HG02870 (cell line): Measurements from ENCODE around the gene DNAI1.

Source experiments
- ATAC-seq: cut with Tn5 transposase; IDR thresholded peaks from one replicate; pipeline ENCODE4 v1.9.1; 2021; ENCODE audit warnings: mild to moderate bottlenecking, moderate library complexity; ENCODE audit not compliant: unreplicated experiment

Gene DNAI1

GRCh38 chr9:34486572-34486971 lies 28.0 kb downstream of the DNAI1 start:
- no peak for ATAC-seq

GRCh38 chr9:34490360-34490759 lies 31.8 kb downstream of the DNAI1 start:
- ATAC-seq: no peak

- no peak for ATAC-seq
Observed at GRCh38 chr9:34490760-34491159, 32.2 kb downstream of the DNAI1 start.

GRCh38 chr9:34491596-34491995 lies 33.0 kb downstream of the DNAI1 start:
- no peak for ATAC-seq

- no peak for ATAC-seq
Observed at GRCh38 chr9:34492051-34492450, 33.4 kb downstream of the DNAI1 start.

- no peak for ATAC-seq
Observed at GRCh38 chr9:34493972-34494535, 35.4 kb downstream of the DNAI1 start.

- no peak for ATAC-seq
Observed at GRCh38 chr9:34496149-34496712, 37.6 kb downstream of the DNAI1 start.

GRCh38 chr9:34498553-34498952 lies 39.9 kb downstream of the DNAI1 start:
- ATAC-seq: no peak

- ATAC-seq: no peak
Observed at GRCh38 chr9:34499076-34499475, 40.5 kb downstream of the DNAI1 start.

- peak; percentile 44 for ATAC-seq
Observed at GRCh38 chr9:34500623-34501267, 42.1 kb downstream of the DNAI1 start.

GRCh38 chr9:34501372-34501771 lies 42.8 kb downstream of the DNAI1 start:
- no peak for ATAC-seq

GRCh38 chr9:34501889-34502425 lies 43.4 kb downstream of the DNAI1 start:
- no peak for ATAC-seq

- ATAC-seq: no peak
Observed at GRCh38 chr9:34502471-34502870, 43.9 kb downstream of the DNAI1 start.

GRCh38 chr9:34502891-34503290 lies 44.3 kb downstream of the DNAI1 start:
- ATAC-seq: no peak

- ATAC-seq: no peak
Observed at GRCh38 chr9:34503406-34503805, 44.8 kb downstream of the DNAI1 start.

- ATAC-seq: no peak
Observed at GRCh38 chr9:34505370-34506120, 46.9 kb downstream of the DNAI1 start.

- ATAC-seq: no peak
Observed at GRCh38 chr9:34506623-34507022, 48.0 kb downstream of the DNAI1 start.

- no peak for ATAC-seq
Observed at GRCh38 chr9:34507556-34507955, 49.0 kb downstream of the DNAI1 start.

- ATAC-seq: no peak
Observed at GRCh38 chr9:34507966-34508365, 49.4 kb downstream of the DNAI1 start.

GRCh38 chr9:34508463-34508862 lies 49.9 kb downstream of the DNAI1 start:
- ATAC-seq: no peak

- no peak for ATAC-seq
Observed at GRCh38 chr9:34508951-34509350, 50.3 kb downstream of the DNAI1 start.
